HG02852 (cell line): Measurements from ENCODE around the gene CD9.

Experiments
- ATAC-seq: cut with Tn5 transposase; IDR thresholded peaks from one replicate; pipeline ENCODE4 v1.9.1; 2021; ENCODE audit warnings: mild to moderate bottlenecking, moderate library complexity; ENCODE audit not compliant: unreplicated experiment

Gene CD9

DNA sequence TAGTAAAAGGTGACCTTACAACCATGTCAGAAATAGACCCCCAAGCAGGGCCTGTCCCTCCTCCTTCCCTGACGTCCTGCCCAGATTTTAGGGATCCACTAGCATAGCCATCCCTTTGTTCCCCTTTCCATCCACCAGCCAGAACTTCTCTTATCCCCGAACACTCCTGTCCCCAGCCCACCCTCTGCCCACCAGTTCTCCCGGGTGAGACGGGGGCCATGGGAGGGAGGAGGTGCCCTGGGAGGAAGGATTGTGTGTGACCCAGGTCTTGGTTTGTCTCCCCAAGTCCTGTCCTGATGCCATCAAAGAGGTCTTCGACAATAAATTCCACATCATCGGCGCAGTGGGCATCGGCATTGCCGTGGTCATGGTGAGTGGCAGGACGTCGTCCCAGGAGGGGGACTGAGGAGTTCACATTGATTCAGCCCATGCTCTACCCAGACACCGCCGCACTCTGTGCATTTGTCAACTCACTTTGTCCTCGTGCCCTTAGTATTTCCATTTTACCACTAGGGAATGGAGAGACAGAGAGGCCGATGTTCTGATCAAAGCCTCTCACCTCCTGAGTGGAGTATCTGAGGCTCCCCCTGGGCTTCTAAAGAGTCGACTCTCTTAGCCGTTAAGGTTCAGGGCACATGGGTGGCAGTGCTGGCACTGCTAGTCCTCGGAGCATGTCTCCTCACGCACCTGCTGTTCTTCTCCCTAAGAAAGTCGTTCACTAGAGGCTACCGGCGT lies 35.9 kb downstream of the CD9 start:
- no peak for ATAC-seq

DNA sequence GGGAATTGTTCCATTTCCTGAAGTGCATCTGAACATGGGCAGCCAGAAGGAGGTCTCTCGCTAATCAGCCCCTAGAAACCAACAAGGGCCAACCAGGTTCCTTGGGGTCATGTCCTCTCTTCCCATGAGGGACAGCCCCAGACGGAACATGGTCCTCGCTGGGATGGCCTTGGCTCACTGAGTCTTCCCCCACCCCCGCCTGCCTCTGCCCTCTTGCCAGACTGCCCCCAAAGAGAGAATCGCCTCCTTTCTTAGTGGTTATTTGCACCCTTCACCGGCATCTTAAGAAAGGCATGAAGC lies 36.4 kb downstream of the CD9 start:
- no peak for ATAC-seq

DNA sequence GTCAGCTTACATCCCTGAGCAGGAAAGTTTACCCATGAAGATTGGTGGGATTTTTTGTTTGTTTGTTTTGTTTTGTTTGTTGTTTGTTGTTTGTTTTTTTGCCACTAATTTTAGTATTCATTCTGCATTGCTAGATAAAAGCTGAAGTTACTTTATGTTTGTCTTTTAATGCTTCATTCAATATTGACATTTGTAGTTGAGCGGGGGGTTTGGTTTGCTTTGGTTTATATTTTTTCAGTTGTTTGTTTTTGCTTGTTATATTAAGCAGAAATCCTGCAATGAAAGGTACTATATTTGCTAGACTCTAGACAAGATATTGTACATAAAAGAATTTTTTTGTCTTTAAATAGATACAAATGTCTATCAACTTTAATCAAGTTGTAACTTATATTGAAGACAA lies 37.6 kb downstream of the CD9 start:
- ATAC-seq, result no peak

DNA sequence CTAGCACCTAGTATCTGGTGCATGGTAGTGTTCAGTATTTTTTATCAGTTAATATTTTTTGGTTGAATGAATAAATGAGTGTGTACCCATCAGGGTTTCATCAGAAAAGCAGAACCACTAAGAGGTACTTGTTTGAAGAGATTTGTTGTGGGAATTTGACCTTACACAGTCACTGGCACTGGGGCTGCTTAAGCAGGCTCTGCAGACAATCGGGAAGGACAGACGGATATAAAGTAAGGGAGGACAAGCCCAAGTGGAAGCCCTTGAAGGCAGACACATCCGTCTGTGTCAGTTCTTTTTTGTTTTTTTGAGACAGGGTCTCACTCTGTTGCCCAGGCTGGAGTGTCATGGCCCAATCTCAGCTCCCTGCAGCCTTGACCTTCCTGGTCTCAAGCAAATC lies 38.7 kb downstream of the CD9 start:
- no peak for ATAC-seq

DNA sequence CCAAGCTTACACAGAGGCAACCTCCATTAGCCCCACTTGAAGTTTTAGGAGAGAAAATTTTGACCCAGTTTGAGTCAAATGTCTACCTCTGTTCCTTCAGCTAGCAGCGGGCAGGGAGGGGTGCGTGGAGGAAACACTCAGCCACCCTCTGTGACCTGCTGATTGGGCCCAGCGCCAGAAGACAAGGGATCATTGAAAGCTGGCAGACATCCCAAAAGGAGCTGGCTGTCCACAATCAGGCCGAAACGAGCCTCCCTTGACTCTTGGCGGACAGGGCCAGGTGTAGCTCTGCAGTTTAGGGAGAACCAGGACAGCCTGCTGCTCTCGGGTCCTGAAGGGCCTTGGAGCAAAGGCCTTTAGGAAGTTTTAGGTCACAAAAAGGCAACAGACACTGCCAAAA lies 41.3 kb downstream of the CD9 start:
- ATAC-seq, result no peak

DNA sequence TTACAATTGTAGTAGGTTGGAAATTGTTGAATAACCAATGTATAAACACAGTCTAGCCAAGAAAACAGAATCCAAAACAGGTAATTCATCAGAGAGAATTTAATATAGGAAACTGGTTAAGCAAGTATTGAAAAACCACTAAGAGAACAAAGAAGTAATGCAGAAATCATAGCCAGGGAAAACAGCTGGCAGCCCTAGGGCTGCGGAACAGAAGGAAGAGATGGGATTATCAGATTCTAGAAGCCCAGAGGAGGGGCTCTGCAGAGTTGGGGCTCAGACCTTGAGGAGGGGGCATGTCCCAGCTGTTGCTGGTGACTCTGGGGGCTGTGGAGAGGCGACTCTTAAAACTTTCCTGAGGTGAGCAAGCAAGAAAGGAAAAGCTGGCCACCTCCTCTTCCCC lies 49.4 kb downstream of the CD9 start:
- ATAC-seq, result no peak

DNA sequence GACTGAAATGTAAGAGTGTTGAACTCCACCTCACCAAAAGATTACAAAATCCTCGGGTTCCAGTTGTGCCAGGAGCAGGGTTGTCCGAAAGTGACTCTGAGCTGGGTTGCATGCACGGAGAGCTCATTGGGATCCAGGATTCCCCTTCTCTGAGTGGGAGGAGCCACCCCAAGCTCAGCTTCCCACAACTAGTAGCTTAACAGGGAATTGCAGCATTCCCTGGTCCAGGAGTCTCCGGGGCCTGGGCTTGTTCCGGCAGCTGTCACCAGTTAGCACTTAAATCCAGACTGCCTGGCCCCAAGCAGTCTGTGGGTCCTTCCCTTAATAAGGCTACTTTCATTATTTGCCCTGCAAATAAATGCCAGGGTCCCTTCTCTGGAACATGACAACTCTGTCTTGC lies 50.1 kb downstream of the CD9 start:
- ATAC-seq, result no peak

DNA sequence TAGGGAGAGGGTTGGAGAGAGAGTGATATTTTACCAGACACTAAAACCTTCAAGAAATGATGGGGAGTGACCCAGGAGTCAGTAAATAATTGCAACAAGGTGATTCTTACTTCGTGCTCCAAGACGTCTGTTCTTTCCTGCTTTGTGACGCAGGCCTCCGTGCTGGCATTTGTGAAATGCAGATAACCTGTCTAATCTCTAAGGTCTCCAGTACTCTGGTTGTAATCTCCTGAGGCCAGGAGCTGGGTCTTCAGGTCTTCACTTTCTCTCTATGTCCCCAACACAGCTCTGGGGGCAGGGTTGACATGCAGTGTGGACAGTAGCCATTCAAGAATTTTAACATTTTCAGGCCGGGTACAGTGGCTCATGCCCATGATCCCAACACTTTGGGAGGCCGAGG lies 53.1 kb downstream of the CD9 start:
- no peak for ATAC-seq

DNA sequence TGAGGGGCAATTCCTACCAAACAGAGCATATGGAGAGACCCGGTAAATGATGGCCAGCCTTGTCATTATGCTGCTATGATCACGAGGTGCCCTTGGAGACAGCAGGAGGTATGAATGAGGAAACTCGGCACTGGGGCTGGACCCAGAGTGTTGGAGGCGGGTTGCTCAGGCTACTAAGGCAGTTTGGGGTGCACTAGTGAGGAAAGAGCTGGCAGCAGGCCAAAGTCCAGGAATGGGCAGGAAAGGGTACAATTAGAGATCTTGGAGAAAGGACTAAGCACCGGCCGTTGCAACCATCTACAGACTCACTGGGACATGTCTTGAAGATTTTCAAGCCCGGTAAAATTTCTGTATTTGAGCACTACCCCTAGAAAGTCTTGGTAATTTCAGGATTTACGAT lies 54.3 kb downstream of the CD9 start:
- ATAC-seq, result no peak

DNA sequence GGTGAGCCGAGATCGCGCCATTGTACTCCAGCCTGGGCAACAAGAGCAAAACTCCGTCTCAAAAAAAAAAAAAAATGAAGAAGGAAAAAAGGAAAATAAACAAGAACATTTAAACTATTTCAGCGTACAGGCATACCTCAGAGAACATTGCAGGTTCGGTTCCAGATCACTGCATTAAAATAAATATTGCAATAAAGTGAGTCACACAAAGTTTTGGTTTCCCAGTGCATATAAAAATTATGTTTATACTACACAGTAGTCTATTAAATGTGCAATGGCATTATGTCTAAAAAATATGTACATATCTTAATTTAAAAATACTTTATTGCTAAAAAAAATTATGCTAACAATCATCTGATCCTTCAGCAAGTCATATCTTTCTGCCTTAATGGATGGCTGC lies 56.8 kb downstream of the CD9 start:
- ATAC-seq, result no peak

DNA sequence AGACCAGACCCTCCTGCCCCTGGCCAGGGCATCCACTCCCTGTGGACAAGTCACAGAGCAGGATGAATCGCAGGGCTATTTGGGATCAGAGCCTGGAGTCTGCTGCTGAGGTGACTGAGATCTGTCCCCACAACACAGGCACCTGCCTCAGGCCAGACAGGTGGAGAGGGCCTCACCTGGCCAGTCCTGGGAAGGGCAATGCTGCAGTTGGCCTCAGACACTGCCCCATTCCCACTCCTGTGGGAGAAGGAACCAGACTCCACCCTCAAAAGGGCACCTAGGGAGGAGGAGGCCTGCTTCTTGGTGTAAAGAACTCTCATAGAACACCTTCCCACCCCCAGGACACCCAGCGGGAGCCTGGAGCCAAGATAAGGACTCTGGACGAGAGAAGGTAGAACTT lies 62.0 kb downstream of the CD9 start:
- no peak for ATAC-seq

DNA sequence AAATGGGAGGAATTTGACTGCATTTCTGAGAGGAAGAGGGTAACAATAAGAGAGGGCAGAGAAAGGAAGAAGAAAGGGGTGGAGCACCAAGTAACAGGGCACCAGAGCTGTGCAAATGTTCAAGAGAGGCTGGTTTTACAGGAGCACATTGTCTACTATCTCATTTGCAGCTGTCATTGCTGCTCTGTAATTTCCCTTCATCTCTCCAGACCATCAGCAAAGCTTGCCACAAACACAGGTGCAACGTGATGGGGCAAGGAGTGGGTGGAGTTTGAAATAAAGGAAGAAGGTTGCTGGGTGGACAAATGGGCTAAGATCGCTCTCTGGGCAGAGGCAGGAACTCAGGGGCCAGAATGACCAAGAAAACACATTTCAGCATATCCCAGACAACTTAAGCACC lies 62.4 kb downstream of the CD9 start:
- ATAC-seq, result no peak

DNA sequence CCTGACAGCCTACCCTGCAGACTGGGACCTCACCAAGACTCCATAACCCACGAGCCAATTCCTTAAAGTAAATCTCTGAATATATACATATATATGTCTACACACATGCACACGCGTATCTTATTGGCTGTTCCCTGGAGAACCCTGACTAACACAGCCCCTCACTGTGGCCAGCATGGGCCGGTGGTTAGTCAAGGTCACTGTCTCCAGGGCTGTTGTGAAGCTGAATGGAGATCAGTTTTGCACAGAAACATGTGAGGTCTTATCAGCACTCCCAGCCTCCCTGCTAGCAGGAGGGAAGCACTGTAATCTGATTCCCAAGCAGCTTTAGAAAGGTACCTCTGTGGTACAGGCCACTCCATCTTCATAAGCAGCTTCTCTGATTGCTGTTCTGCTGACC lies 63.7 kb downstream of the CD9 start:
- ATAC-seq, result no peak

DNA sequence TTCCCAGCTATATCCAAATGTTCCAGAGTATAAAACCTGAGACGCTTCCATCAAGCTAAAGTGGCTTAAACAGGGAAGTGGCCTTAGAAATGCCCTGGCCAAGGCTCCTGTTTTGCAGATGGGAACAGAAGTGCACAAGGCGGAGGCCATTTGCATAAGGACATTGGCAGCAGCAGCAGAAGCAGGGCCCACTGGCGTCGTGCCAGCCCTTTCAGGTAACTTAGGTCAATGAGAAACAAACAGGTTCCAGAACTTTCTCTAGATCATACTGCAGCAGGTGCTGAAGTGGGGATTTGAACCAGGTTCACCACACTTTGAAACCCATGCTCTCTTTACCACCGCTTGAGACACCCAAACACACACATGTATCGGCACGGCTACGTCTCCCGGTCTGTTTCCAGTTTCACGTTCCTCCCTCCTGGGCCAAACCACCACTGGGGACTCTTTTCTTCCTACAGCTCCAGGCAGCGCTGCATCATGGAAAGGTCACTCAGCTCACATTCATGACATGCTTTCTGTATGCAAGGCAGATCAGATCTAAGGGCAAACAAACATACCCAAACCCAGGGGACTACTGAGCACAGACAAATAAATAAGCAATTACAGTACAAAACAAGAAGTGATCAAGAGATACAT lies 64.3 kb downstream of the CD9 start:
- ATAC-seq, result no peak

DNA sequence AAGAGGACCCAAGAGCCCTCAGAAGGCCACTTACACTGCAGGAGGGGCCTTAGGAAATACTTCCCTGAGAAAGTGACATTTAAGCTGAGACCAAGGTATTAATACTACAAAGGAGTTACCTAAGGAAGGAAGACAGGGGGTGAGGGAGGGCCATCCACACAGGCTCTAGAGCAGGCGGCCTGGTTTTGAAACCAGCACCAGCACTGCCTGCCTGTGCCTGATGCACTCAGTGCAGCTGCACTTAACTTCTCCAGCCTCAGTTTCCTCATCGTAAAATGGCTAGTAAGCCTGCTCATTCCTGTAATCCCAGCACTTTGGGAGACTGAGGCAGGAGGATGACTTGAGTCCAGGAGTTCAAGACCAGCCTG lies 64.8 kb downstream of the CD9 start:
- ATAC-seq, result no peak

DNA sequence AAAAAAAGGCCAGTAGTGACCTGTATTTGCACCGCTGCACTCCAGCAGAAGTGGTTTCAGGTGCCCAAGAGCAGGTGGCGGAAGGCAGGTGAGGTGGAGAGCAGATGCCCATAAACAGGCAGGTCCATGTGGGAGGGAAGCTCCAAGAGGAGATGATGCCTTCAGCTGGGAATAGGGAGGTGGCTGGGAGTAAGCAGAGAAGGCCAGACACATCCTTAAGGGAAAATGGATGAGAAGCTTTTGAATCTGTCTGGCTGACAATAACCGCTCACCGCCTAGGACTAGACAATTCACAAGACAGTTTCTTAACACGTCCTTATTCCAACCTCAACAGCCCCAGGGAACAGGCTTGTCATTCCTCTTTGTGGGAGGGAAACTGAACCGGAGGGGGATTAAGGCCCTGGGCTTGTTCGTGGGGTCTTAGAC lies 66.4 kb downstream of the CD9 start:
- ATAC-seq, result no peak

DNA sequence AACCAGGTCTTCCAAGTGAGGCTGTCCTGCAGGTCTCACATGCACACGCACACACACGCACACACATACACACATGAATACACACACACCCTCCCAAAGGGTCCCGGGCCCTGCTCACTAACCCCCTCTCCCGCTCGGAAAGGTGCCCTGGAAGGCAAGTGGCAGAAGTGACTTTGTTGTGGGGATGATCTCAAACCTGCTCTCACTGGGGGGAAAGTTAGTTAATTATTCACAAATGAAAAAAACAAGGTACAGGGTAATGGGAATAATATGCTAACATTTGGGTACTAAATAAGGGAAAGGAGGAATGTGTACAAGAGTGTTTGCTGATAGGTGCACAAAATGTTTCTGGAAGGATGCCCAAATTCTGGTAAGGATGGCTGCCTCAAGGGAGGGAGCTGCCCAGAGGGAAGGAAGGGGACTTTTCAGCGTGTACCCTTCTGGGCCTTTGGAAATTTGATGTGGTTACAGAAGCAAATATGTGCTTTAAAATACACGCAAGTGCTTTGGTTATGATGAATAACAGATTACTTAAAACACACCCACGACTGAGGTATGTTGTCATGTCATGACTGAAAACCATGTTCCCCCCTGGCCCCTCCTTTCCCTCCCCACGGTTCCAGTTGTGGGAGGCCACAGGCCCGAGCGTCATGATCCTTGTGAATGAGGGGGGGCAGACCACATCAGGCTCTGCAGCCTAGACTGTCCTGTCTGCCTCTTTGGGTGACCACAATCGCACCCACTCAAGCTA lies 66.9 kb downstream of the CD9 start:
- ATAC-seq, result no peak

DNA sequence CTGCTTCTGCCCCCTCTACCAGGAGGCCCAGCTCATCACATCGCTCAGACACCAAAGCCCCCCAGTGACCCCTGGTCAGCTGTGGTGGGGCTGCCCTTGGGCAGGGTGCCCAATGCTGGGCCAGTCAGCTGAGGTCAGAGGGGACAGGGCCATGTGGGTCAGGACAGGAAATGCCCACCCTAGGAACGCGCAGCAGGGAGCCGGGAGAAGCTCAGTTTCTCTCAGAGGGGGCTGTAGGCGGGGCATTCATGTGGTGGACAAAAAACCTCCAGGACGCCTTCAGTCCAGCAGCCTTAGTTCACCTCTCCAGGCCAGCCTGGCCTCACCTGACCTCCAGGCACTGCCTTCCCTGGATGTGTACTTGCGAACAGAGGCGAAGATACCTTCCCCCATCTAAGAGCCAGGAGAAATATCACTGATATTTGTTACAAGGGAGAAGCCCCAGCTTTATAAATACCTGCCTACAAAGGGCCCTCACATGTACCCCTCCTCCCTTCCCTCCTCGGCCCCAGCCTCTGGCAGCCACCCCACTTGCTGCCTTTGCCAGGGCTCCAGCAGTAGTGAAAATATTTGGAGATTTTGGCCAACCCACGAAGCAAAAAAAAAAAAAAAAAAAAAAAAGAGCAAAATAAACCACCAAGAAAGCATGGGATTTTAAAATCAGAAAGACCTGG lies 68.4 kb downstream of the CD9 start:
- no peak for ATAC-seq

DNA sequence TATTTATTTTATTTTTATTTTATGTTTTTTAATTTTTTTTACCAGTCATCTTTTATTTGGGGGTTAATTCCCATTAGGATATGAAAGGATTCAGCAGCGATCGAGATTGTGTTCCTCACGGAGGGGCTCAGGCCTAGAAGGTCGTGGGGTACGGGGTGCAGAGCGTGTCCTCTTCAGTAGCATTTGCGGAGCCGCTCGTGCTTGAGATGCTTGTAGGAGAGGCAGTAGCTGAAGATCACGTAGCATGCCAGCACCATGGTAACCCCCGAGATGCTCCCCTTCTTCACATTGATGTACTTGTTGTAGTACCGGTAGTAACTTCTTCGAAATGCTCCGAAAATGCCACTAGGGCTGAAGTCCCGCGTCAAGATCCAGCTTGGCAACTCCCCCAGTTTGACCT lies 69.8 kb downstream of the CD9 start:
- no peak for ATAC-seq

DNA sequence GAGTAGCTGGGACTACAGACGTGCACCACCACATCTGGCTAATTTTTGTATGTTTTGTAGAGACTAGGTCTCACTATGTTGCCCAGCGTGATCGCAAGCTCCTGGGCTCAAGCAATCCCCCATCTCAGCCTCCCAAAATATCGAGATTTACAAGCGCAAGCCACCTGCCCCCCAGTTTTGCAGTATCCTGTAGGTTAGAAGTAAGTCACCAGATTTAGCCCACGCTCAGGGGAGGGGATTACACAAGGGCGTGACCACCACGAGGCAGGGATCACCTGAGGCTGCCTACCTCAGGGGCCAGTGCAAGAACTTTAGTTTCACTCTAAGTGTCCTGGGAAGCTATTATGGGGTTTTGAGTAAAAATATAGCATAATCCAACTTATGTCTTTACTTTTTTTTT lies 71.1 kb downstream of the CD9 start:
- no peak for ATAC-seq

DNA sequence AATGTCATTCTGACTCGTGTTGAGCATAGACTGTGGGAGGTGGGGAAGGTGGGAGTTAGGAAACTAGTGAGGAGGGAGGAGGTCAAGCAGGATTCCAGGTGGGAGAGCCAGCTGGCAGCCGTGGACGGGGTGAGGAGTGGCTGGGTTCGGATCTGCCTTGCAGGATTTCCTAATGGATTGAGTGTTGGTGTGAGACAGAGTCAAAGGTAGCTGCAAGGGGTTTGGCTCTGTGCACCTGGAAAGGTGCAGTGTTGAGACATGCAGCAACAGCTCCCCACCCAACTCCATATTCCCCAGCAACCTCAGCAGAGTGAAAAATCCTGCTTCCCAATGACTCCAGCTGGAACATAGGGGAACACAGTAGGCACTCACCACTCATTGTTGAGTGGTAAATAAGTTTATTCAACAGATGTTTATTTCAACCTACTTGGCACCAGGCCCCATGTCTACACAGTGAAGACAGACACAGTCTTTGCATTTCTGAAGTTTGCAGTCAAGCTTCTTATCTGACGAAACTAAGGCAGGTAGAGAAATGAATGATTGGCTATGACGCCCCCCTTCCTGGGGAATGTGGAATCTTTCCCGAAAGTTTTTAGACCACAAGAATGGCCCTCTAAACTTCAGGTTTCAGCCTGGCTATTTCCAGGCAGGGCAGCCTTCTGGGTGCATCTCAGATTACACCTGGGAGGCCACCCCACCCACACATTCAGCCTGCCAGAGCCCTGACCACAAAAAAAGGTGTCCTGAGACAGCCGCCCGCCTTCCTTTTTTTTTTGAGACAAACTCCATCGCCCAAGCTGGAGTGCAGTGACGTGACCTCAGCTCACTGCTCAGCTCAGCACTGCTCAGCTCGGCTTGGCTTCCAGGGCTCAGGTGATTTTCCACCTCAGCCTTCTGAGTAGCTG lies 72.4 kb downstream of the CD9 start:
- no peak for ATAC-seq
